HepG2 (cell line): ENCODE results near the gene PPP2R5B. TPM values are rescaled to one million over a fixed set of nuclear protein-coding genes. Genes with fewer than 3 reads are reported as not detected.

Experiments
- CBX5 ChIP-seq: sonication (generic); formaldehyde crosslinking; IDR thresholded peaks from 2 replicates; pipeline ENCODE4 v1.4.0; 2020; ENCODE audit warnings: missing genetic modification reagents, borderline replicate concordance
- ETV5 ChIP-seq: IDR thresholded peaks from 2 replicates; pipeline ENCODE4 v1.6.1; 2018; ENCODE audit warnings: missing biosample characterization, missing genetic modification reagents, inconsistent platforms, borderline replicate concordance
- GABPB1 ChIP-seq: IDR thresholded peaks from 2 replicates; pipeline ENCODE4 v1.6.1; 2016; ENCODE audit warnings: mild to moderate bottlenecking, missing genetic modification reagents, moderate library complexity, missing compliant biosample characterization
- KDM2A ChIP-seq: sonication (generic); formaldehyde crosslinking; IDR thresholded peaks from 2 replicates; pipeline ENCODE4 v1.4.0; 2020; ENCODE audit warnings: low read depth, missing genetic modification reagents, borderline replicate concordance
- MTA3 ChIP-seq: sonication (generic); formaldehyde crosslinking; IDR thresholded peaks from 2 replicates; pipeline ENCODE4 v1.4.0; 2020; ENCODE audit warnings: missing genetic modification reagents
- NFRKB ChIP-seq: fragments of 450-650 bp; IDR thresholded peaks from 2 replicates; pipeline ENCODE4 v1.6.1; 2017
- PCBP2 ChIP-seq: fragments of 200-400 bp; formaldehyde crosslinking; optimal IDR thresholded peaks from 2 replicates; pipeline ENCODE3; 2018; ENCODE audit warnings: low read length, low read depth; ENCODE audit not compliant: poor library complexity, severe bottlenecking
- PHF20 ChIP-seq: sonication (generic); formaldehyde crosslinking; IDR thresholded peaks from 2 replicates; pipeline ENCODE4 v1.5.0; 2020; ENCODE audit warnings: mild to moderate bottlenecking, missing genetic modification reagents
- RFXAP ChIP-seq: sonication (generic); formaldehyde crosslinking; IDR thresholded peaks from 2 replicates; pipeline ENCODE4 v1.4.0; 2020; ENCODE audit warnings: missing genetic modification reagents, borderline replicate concordance
- SIN3B ChIP-seq: fragments of 150-350 bp; IDR thresholded peaks from 2 replicates; pipeline ENCODE4 v1.6.1; 2014; ENCODE audit warnings: low read length
- TP53 ChIP-seq: sonication (generic); formaldehyde crosslinking; conservative IDR thresholded peaks from 2 replicates; pipeline ENCODE4 v1.4.0; 2020; ENCODE audit warnings: missing genetic modification reagents
- YEATS4 ChIP-seq: sonication (generic); formaldehyde crosslinking; IDR thresholded peaks from 2 replicates; pipeline ENCODE4 v1.4.0; 2020; ENCODE audit warnings: missing genetic modification reagents, borderline replicate concordance
- ZMAT3 ChIP-seq: sonication (generic); formaldehyde crosslinking; conservative IDR thresholded peaks from 2 replicates; pipeline ENCODE4 v1.7.0; 2021; ENCODE audit warnings: missing genetic modification reagents
- ZMYM3 ChIP-seq: sonication (generic); formaldehyde crosslinking; IDR thresholded peaks from 2 replicates; pipeline ENCODE4 v1.5.1; 2020; ENCODE audit warnings: mild to moderate bottlenecking, missing genetic modification reagents
- ZNF101 ChIP-seq: sonication (generic); formaldehyde crosslinking; IDR thresholded peaks from 2 replicates; pipeline ENCODE4 v1.4.0; 2020; ENCODE audit warnings: mild to moderate bottlenecking, low read depth, missing genetic modification reagents, borderline replicate concordance
- ZNF180 ChIP-seq: sonication (generic); formaldehyde crosslinking; IDR thresholded peaks from 2 replicates; pipeline ENCODE4 v1.4.0; 2020; ENCODE audit warnings: low read depth, missing genetic modification reagents, borderline replicate concordance
- ZNF24 ChIP-seq: fragments of 450-650 bp; IDR thresholded peaks from 2 replicates; pipeline ENCODE4 v1.6.1; 2017; ENCODE audit warnings: antibody characterized with exemption, mild to moderate bottlenecking
- ZNF274 ChIP-seq: sonication (generic); formaldehyde crosslinking; IDR thresholded peaks from 2 replicates; pipeline ENCODE4 v1.5.1; 2020; ENCODE audit warnings: mild to moderate bottlenecking, missing genetic modification reagents
- ZNF546 ChIP-seq: sonication (generic); formaldehyde crosslinking; conservative IDR thresholded peaks from 2 replicates; pipeline ENCODE4 v1.8.1; 2023; ENCODE audit warnings: mild to moderate bottlenecking, missing genetic modification reagents
- ZNF562 ChIP-seq: sonication (generic); formaldehyde crosslinking; IDR thresholded peaks from 2 replicates; pipeline ENCODE4 v1.8.0; 2022; ENCODE audit warnings: missing genetic modification reagents, borderline replicate concordance
- ZNF619 ChIP-seq: sonication (generic); formaldehyde crosslinking; IDR thresholded peaks from 2 replicates; pipeline ENCODE4 v1.4.0; 2020; ENCODE audit warnings: mild to moderate bottlenecking, missing genetic modification reagents
- ZNF746 ChIP-seq: sonication (generic); formaldehyde crosslinking; IDR thresholded peaks from 2 replicates; pipeline ENCODE4 v1.8.0; 2022; ENCODE audit warnings: mild to moderate bottlenecking, missing genetic modification reagents
- ZNF883 ChIP-seq: sonication (generic); formaldehyde crosslinking; IDR thresholded peaks from 2 replicates; pipeline ENCODE4 v1.5.1; 2020; ENCODE audit warnings: mild to moderate bottlenecking, missing genetic modification reagents; ENCODE audit errors: not compliant biosample characterization
- polyA plus RNA-seq, 8 experiments: library from polyadenylated mRNA; depleted of rRNA in 3 of 8; stranded (reverse) in 7 of 8; unstranded in 1 of 8; fragments of >200 nt; fragmentation: Illumina TruSeq in 4 of 8; extraction: Trizol in 4 of 8; gene quantifications; 2 replicates each; pipeline versions ENCODE4 v1.2.1 to v1.2.3, GENCODE V29; 2011 to 2016; ENCODE audit warnings: low read depth in 4 of 8, missing spikeins in 1 of 8, mixed read lengths in 1 of 8; ENCODE audit not compliant: insufficient read depth in 1 of 8
- total RNA-seq, 5 experiments: library from RNA; depleted of rRNA; stranded (reverse); fragments of >200 nt; fragmentation: Illumina TruSeq; extraction: Trizol; gene quantifications; 2 replicates each; pipeline ENCODE4 v1.2.3, GENCODE V29; 2016; ENCODE audit warnings: low read depth in 1 of 5
- TF ChIP-seq, protein P1 (sequence below): sonication (generic); formaldehyde crosslinking; IDR thresholded peaks from 2 replicates; pipeline ENCODE4 v1.4.0; 2020; ENCODE audit warnings: low read depth, mild to moderate bottlenecking, missing genetic modification reagents
- TF ChIP-seq, protein P2 (sequence below): sonication (generic); formaldehyde crosslinking; IDR thresholded peaks from 2 replicates; pipeline ENCODE4 v1.4.0; 2020; ENCODE audit warnings: missing genetic modification reagents
- TF ChIP-seq, protein P3 (sequence below): sonication (generic); formaldehyde crosslinking; IDR thresholded peaks from 2 replicates; pipeline ENCODE4 v1.4.0; 2020; ENCODE audit warnings: missing genetic modification reagents

Gene PPP2R5B
- total and polyA plus RNA-seq, 2 of the 13 experiments (the other 11 are each of a cell fraction or from before 2014, with no cell fraction given): 2.3 to 8.3 TPM

DNA sequence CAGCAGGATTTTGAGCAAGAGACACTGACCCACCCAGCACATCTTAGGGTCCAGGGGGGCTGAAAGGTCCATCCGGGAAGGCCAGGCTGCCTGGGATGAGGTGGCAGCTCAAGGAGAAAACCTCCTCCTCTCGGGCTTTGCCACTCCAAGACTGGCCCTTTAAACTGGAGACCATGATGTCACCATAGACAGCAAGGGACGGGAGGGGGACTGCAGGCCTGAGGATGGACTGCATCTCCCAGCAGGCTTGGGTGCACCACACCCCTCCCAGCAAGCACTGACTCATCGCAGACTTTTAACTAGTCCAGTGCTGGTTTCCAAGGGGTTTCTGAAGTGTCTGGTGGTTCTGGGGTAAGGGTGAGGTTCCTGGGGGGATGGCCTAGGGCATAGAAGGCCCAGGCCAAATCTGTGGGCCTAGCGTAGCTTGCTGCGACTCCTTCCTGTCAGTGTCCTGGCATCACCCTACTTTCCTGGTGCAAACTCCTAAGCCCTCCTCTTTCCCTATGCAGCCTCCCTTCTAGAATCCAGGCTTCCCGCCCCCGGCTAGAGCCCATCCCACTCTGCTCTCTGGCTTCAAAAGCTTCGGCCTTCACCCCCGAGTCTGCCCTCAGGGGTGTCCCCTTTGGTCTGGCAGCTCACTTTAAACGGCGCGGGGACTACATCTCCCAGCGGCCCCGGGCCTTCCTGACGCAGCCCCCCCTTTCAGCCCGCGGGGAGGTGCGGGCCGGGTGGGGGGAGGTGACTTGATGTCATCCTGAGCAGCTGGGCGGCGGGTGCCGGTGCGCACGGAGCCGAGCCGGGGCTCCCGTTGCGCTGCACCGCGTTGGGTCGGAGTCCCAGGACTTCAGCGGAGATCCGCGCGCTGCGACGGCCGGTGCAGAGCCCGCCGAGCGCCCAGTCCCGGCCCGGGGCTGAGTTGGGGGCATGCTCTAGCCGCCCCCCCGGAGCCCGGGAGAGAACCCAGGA, at the start of gene PPP2R5B (continued):
- TF ChIP-seq ZNF546 (CRISPR knock-in tag): no peak
- no peak for TF ChIP-seq ZNF883 (CRISPR knock-in tag)
- no peak for TF ChIP-seq ZNF619
- peak; percentile 93 for TF ChIP-seq GABPB1 (CRISPR knock-in tag)
- TF ChIP-seq, protein P1, sequence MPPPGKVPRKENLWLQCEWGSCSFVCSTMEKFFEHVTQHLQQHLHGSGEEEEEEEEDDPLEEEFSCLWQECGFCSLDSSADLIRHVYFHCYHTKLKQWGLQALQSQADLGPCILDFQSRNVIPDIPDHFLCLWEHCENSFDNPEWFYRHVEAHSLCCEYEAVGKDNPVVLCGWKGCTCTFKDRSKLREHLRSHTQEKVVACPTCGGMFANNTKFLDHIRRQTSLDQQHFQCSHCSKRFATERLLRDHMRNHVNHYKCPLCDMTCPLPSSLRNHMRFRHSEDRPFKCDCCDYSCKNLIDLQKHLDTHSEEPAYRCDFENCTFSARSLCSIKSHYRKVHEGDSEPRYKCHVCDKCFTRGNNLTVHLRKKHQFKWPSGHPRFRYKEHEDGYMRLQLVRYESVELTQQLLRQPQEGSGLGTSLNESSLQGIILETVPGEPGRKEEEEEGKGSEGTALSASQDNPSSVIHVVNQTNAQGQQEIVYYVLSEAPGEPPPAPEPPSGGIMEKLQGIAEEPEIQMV (CRISPR knock-in tag): no peak
- TF ChIP-seq MTA3: no peak
- no peak for TF ChIP-seq ZNF101 (CRISPR knock-in tag)
- no peak for TF ChIP-seq CBX5 (CRISPR knock-in tag)
- TF ChIP-seq KDM2A: peak; percentile 82
- TF ChIP-seq SIN3B: no peak
- TF ChIP-seq ZNF24: no peak
- TF ChIP-seq ETV5 (CRISPR knock-in tag): peak; percentile 54; the same call in 1 of the 2 replicates
- peak; percentile 40; the same call in 1 of the 2 replicates for TF ChIP-seq ZNF746
- 0 out of 2 replicates have a peak, but pooled peaks have one; percentile 50 for TF ChIP-seq ZMAT3 (CRISPR knock-in tag)
- TF ChIP-seq PHF20 (CRISPR knock-in tag): peak; percentile 63
- TF ChIP-seq, protein P2, sequence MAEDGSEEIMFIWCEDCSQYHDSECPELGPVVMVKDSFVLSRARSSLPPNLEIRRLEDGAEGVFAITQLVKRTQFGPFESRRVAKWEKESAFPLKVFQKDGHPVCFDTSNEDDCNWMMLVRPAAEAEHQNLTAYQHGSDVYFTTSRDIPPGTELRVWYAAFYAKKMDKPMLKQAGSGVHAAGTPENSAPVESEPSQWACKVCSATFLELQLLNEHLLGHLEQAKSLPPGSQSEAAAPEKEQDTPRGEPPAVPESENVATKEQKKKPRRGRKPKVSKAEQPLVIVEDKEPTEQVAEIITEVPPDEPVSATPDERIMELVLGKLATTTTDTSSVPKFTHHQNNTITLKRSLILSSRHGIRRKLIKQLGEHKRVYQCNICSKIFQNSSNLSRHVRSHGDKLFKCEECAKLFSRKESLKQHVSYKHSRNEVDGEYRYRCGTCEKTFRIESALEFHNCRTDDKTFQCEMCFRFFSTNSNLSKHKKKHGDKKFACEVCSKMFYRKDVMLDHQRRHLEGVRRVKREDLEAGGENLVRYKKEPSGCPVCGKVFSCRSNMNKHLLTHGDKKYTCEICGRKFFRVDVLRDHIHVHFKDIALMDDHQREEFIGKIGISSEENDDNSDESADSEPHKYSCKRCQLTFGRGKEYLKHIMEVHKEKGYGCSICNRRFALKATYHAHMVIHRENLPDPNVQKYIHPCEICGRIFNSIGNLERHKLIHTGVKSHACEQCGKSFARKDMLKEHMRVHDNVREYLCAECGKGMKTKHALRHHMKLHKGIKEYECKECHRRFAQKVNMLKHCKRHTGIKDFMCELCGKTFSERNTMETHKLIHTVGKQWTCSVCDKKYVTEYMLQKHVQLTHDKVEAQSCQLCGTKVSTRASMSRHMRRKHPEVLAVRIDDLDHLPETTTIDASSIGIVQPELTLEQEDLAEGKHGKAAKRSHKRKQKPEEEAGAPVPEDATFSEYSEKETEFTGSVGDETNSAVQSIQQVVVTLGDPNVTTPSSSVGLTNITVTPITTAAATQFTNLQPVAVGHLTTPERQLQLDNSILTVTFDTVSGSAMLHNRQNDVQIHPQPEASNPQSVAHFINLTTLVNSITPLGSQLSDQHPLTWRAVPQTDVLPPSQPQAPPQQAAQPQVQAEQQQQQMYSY (CRISPR knock-in tag): no peak
- no peak for TF ChIP-seq ZNF274 (CRISPR knock-in tag)
- TF ChIP-seq ZNF180 (CRISPR knock-in tag): no peak
- peak; percentile 55; the same call in 1 of the 2 replicates for TF ChIP-seq YEATS4 (CRISPR knock-in tag)
- TF ChIP-seq TP53 (CRISPR knock-in tag): no peak
- no peak for TF ChIP-seq PCBP2
- no peak for TF ChIP-seq RFXAP
- TF ChIP-seq ZMYM3 (CRISPR knock-in tag): peak; percentile 30; the same call in 1 of the 2 replicates
- no peak for TF ChIP-seq NFRKB
- TF ChIP-seq ZNF562 (CRISPR knock-in tag): no peak
- TF ChIP-seq, protein P3, sequence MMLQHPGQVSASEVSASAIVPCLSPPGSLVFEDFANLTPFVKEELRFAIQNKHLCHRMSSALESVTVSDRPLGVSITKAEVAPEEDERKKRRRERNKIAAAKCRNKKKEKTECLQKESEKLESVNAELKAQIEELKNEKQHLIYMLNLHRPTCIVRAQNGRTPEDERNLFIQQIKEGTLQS: peak; percentile 97
